HFF-Myc (cell line): ENCODE results near the gene STK10.

Experiments used
- DNase-seq: peaks from one replicate; pipeline ENCODE4 v3.0.0-alpha.2; 2011; ENCODE audit warnings: low read depth; ENCODE audit errors: extremely low read depth
- H3K4me3 ChIP-seq: replicated peaks from 2 replicates; pipeline ENCODE4 v1.5.1; 2011; ENCODE audit warnings: low read depth, mild to moderate bottlenecking, control low read depth, low read length
- TF ChIP-seq, protein P1 (sequence below): IDR thresholded peaks from 2 replicates; pipeline ENCODE4 v1.5.1; 2012; ENCODE audit warnings: mild to moderate bottlenecking, low read depth, low read length, control low read depth; ENCODE audit errors: missing control alignments

The STK10 gene

DNA sequence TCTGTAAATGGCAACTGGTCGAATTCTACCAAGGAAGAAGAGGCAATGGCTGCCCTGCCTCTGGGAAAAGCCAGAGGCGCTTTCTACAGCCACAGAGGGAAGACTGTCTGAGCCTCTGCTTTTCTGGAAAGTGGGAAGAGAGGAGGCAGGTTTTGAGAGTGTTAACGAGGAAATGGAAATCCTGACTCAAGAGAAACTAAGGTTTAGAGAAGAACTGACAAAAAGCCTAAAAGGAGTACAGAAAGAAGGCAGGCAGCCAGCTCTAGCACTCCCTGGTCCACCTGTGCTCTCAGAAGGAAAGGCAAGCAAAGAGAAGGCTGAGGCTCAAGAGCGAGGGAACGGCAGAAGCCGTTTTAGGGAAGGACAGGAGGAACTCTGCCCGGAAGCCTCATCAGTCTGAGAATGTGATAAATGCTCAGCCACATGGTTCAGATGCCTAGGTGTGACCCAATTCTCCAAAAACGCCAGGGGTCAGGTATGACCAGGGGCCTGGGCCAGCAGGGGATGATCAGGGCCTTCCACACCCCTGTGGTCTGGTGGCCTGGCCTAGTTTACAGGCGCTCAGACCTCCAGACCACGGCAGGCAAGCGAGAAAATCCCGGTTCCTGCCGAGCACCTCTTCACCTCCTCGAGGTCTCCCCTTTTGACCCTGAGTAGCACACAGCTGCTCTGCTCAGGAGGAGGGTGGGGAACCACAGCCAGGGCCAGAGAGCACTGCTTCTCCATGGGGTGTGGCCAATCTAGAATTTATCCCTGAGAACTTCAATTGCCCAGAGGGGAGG is 101.6 kb downstream of the STK10 start:
- no peak for DNase-seq
- TF ChIP-seq, protein P1, sequence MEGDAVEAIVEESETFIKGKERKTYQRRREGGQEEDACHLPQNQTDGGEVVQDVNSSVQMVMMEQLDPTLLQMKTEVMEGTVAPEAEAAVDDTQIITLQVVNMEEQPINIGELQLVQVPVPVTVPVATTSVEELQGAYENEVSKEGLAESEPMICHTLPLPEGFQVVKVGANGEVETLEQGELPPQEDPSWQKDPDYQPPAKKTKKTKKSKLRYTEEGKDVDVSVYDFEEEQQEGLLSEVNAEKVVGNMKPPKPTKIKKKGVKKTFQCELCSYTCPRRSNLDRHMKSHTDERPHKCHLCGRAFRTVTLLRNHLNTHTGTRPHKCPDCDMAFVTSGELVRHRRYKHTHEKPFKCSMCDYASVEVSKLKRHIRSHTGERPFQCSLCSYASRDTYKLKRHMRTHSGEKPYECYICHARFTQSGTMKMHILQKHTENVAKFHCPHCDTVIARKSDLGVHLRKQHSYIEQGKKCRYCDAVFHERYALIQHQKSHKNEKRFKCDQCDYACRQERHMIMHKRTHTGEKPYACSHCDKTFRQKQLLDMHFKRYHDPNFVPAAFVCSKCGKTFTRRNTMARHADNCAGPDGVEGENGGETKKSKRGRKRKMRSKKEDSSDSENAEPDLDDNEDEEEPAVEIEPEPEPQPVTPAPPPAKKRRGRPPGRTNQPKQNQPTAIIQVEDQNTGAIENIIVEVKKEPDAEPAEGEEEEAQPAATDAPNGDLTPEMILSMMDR: no peak

DNA sequence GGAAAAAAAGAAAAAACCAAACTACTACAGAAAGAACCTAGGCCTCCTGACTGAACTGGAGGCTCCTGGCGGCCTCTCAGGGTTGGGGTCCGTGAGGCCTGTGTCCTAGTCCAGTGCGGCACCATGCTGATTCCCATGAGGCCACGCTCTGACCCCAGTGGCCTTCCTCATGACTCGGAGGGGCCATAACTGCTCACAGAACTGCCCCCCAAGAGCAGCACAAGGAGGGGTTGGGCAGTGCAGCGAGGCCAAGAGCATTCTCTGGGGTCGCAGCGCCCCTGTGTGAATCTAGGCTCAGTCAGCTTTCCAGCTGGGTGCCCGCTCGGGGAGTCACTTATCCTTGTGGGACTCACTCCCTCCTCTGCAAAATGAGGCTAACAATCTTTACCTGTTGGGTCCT is 102.3 kb downstream of the STK10 start:
- TF ChIP-seq, protein P1: no peak
- H3K4me3 ChIP-seq: no peak overlapping the region
- no peak for DNase-seq

More for the DNA sequence above, 101.6 kb downstream of the STK10 start:
- no peak overlapping the region for H3K4me3 ChIP-seq

DNA sequence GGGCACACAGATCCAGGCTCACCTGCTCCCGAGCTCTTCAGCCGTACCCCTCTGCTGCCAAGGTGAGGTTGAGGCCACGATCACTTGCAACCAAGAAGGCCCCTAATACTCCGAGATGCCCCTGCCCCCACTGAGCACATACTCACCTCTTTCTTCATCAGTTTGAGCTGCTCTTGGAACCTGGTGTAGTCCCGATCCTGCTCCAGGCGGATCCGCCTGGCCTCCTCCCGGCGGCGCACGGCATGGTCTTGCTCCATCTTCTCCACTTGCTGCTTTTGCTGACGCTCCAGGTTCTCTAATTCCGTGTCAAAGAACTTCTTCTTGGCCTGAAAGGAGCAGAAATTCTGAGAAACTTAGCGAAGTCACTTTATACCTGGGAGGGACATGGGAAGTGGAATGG is 105.8 kb downstream of the STK10 start:
- no peak overlapping the region for H3K4me3 ChIP-seq
- TF ChIP-seq, protein P1: no peak
- DNase-seq: no peak

DNA sequence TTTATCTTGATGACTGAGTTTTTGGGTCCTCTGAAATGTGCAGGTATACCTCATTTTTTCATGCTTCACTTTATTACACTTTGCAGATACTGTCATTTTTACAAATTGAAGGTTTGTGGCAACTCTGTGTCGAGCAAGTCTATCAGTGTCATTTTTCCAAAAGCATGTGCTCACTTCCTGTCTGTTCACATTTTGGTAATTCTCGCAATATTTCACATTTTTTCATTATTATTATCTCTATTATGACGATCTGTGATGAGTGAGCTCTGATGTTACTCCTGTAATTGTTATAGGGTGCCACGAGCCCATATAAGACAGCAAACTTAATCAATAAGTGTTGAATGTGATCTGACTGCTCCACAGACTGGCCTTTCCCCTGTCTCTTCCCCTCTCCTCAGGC is 108.1 kb downstream of the STK10 start:
- no peak for DNase-seq
- TF ChIP-seq, protein P1: no peak
- no peak overlapping the region for H3K4me3 ChIP-seq

DNA sequence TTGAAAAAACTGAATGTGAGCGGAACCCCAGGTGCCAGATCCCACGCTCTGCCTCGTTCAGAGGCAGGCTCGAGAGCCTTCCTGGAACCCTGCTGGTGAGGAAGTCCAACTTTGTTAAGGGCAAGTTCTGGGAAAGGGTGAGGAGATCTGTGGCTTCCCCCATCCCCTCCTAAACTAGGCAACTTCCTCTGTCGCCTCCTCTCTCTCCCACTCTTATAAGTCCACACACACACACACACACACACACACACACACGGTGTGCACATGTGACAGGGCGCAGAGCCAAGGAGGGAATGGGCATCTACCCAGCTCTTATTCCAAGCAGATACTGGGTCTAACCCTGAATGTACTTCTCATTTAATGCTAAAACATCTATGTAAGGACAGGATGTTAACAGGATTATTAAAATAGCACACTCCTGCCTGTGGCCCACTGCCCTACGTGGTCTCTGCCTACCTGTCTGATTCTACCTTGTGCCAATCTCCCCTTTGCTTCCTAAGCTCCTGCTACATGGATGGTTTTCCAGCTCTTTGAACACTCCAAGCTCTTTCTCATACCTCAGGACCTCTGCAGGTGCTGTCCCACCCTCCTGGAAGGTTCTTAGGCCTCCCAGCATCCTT is 109.2 kb downstream of the STK10 start:
- TF ChIP-seq, protein P1: no peak
- H3K4me3 ChIP-seq: no peak overlapping the region
- DNase-seq: peak; percentile 30

DNA sequence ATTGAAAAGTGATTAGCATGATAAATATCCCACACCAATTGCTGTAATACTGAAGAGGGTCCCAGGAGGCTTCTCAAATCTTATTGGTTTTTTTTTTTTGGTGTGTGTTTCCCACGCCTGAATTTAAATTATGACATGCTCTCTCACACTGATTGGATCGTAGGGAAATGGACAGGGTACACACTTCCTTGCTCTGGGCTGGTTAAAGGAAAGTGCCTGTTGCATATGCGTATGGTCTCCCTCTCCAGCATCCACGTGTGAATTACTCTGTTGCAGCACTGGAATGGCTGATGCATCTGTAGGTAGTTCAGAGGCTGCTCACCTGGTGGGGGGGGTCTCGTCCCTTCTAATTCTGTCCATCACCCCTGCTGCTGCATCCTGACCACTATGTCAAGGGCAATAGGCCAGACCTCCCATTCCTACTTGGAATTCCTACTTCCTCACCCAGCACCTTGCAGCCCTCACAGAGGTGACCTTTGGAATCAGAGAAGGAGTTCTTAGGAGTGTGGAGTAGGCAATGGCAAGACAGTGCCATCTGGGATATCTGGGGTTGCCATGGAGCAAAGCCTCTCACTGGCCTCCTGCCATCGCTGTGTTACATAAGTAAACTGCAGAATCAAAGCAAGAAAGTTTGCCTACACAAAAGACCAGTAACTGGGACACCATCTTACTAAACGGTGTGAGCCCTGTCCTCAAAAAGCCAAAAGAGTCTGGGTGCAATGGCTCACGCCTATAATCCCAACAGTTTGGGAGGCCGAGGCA is 110.2 kb downstream of the STK10 start:
- TF ChIP-seq, protein P1: no peak
- DNase-seq: no peak
- no peak overlapping the region for H3K4me3 ChIP-seq
